NT2/D1 (cell line): ENCODE measurements around the gene DLG2.
A peak's percentile ranks its signal among the peaks of the same experiment; 100 is the strongest.

Experiments
- DNase-seq: peaks from one replicate; pipeline ENCODE4 v3.0.0-alpha.2; 2011; ENCODE audit warnings: low read depth, low spot score
- H3K27me3 ChIP-seq: 2 replicates; pipeline ENCODE4 v1.6.0; 2011; ENCODE audit warnings: mild to moderate bottlenecking; ENCODE audit not compliant: insufficient read length, insufficient read depth
- H3K36me3 ChIP-seq: 2 replicates; pipeline ENCODE4 v1.6.1; 2011; ENCODE audit warnings: mild to moderate bottlenecking, low read length, mixed read lengths; ENCODE audit not compliant: insufficient read depth, insufficient read length
- H3K4me1 ChIP-seq: 2 replicates; pipeline ENCODE4 v1.5.1; 2011; ENCODE audit not compliant: insufficient read depth, insufficient read length
- H3K4me3 ChIP-seq: 2 replicates; pipeline ENCODE4 v1.5.1; 2011; ENCODE audit warnings: low read depth; ENCODE audit not compliant: insufficient read length
- H3K9ac ChIP-seq: 2 replicates; pipeline ENCODE4 v1.6.0; 2011; ENCODE audit warnings: low read depth; ENCODE audit not compliant: insufficient read length
- H3K9me3 ChIP-seq: 2 replicates; pipeline ENCODE4 v1.5.1; 2011; ENCODE audit warnings: mild to moderate bottlenecking, low read length; ENCODE audit not compliant: insufficient read depth
- SUZ12 ChIP-seq: IDR thresholded peaks from 2 replicates; pipeline ENCODE4 v1.6.1; 2011; ENCODE audit not compliant: insufficient read length, insufficient read depth; ENCODE audit errors: extremely low read depth
- YY1 ChIP-seq: IDR thresholded peaks from 2 replicates; pipeline ENCODE4 v1.6.1; 2011; ENCODE audit not compliant: insufficient read length, insufficient read depth
- ZNF274 ChIP-seq: IDR thresholded peaks from 2 replicates; pipeline ENCODE4 v1.6.1; 2011; ENCODE audit warnings: mild to moderate bottlenecking, low read depth, low read length

Gene DLG2

GRCh38 chr11:85042361-85042760, 584.8 kb downstream of the DLG2 start:
- Histone ChIP-seq H3K36me3 (no peaks in the 10 kb centered on the region), H3K9me3 (no peaks in the 10 kb centered on the region), H3K4me3 (no peak overlapping the region), H3K4me1 (no peaks in the 10 kb centered on the region), H3K27me3 (no peaks in the 10 kb centered on the region), H3K9ac (no peak overlapping the region)
- DNase-seq, result no peak
- TF ChIP-seq SUZ12, result no peak
- TF ChIP-seq ZNF274, result no peak
- no peak for TF ChIP-seq YY1

GRCh38 chr11:85040166-85040565, 587.0 kb downstream of the DLG2 start:
- Histone ChIP-seq H3K4me3 (no peak overlapping the region), H3K9me3 (no peaks in the 10 kb centered on the region), H3K36me3 (no peaks in the 10 kb centered on the region), H3K27me3 (no peaks in the 10 kb centered on the region), H3K4me1 (no peaks in the 10 kb centered on the region), H3K9ac (no peak overlapping the region)
- no peak for DNase-seq
- TF ChIP-seq YY1 (no peak), SUZ12 (no peak), ZNF274 (no peak)

GRCh38 chr11:85029964-85030363, 597.2 kb downstream of the DLG2 start:
- DNase-seq, result no peak
- Histone ChIP-seq H3K27me3 (no peaks in the 10 kb centered on the region), H3K9ac (no peak overlapping the region), H3K9me3 (no peaks in the 10 kb centered on the region), H3K4me3 (no peak overlapping the region), H3K36me3 (no peaks in the 10 kb centered on the region), H3K4me1 (no peaks in the 10 kb centered on the region)
- TF ChIP-seq ZNF274, result no peak
- no peak for TF ChIP-seq SUZ12
- no peak for TF ChIP-seq YY1

GRCh38 chr11:85028329-85029101, 598.6 kb downstream of the DLG2 start:
- H3K4me3 ChIP-seq, result no peak overlapping the region
- no peak overlapping the region for H3K9ac ChIP-seq
- no peaks in the 10 kb centered on the region for H3K4me1 ChIP-seq
- TF ChIP-seq SUZ12 (no peak), YY1 (no peak), ZNF274 (no peak)
- no peaks in the 10 kb centered on the region for H3K27me3 ChIP-seq
- H3K9me3 ChIP-seq, result no peaks in the 10 kb centered on the region
- DNase-seq, result no peak
- no peaks in the 10 kb centered on the region for H3K36me3 ChIP-seq

GRCh38 chr11:85027346-85027745, 599.8 kb downstream of the DLG2 start:
- DNase-seq, result no peak
- TF ChIP-seq SUZ12 (no peak), YY1 (no peak), ZNF274 (no peak)
- Histone ChIP-seq H3K36me3 (no peaks in the 10 kb centered on the region), H3K9ac (no peak overlapping the region), H3K4me1 (no peaks in the 10 kb centered on the region), H3K4me3 (no peak overlapping the region), H3K9me3 (no peaks in the 10 kb centered on the region), H3K27me3 (no peaks in the 10 kb centered on the region)

GRCh38 chr11:85021058-85021457, 606.1 kb downstream of the DLG2 start:
- DNase-seq, result no peak
- TF ChIP-seq YY1, result no peak
- no peak for TF ChIP-seq ZNF274
- no peak for TF ChIP-seq SUZ12
- Histone ChIP-seq H3K4me3 (no peak overlapping the region), H3K4me1 (no peaks in the 10 kb centered on the region), H3K9me3 (no peaks in the 10 kb centered on the region), H3K27me3 (no peaks in the 10 kb centered on the region), H3K36me3 (no peaks in the 10 kb centered on the region), H3K9ac (no peak overlapping the region)

- Histone ChIP-seq H3K4me1 (no peaks in the 10 kb centered on the region), H3K4me3 (no peak overlapping the region), H3K9me3 (no peaks in the 10 kb centered on the region), H3K27me3 (no peaks in the 10 kb centered on the region), H3K36me3 (no peaks in the 10 kb centered on the region), H3K9ac (no peak overlapping the region)
- TF ChIP-seq YY1, result no peak
- peak; percentile 18 for DNase-seq
Measured at GRCh38 chr11:84993386-84993785, 633.8 kb downstream of the DLG2 start.
